Measurements from ENCODE around the gene C19orf18.
"Not testable (repeated sequence)": the region's sequence is repeated elsewhere in the genome, so short reads cannot be mapped to it uniquely, and the experiment has no call there.

Gene C19orf18

DNA sequence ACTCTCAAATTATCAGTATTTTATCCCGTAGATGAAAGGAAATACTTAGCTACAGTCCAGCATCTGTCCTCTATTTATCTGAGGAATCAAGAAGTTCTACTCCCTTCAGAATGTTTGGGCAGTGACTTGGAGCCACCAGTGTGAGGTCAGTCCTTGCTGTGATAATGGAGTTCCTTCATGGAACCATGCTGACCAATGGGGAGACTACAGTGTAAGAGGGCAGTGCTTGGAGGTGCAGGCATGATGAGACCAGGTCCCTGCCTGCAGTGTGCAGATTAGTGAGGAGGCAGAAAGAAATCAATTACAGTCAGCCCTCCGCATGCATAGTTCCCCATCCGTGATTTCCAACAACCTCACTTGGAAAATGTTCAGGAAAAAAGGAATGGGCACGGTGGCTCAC lies at the start of gene C19orf18:
TSS of gene C19orf18 (minus strand) at position 101 of the 400 bp plus-strand sequence. CDS start 102 bp downstream, outside the sequence.
- DNase-seq (ENCODE audit: low read depth in 2 of 2), result no peak

DNA sequence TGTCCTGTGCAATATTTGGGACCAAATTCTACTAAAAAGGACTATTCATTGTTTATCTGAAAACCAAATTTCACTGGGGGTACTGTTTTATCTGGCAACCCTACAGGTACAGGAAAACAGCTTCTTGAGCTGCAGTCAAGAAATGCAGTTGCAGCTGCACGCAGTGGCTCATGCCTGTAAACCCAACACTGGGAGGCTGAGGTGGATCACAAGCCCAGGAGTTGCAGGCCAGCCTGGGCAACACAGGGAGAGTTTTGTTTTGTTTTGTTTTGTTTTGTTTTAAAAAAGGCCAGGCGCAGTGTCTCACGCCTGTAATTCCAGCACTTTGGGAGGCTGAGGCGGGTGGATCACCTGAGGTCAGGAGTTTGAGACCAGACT lies 47.9 kb upstream of the C19orf18 start:
- no peak for DNase-seq (ENCODE audit: low read depth in 2 of 2)

DNA sequence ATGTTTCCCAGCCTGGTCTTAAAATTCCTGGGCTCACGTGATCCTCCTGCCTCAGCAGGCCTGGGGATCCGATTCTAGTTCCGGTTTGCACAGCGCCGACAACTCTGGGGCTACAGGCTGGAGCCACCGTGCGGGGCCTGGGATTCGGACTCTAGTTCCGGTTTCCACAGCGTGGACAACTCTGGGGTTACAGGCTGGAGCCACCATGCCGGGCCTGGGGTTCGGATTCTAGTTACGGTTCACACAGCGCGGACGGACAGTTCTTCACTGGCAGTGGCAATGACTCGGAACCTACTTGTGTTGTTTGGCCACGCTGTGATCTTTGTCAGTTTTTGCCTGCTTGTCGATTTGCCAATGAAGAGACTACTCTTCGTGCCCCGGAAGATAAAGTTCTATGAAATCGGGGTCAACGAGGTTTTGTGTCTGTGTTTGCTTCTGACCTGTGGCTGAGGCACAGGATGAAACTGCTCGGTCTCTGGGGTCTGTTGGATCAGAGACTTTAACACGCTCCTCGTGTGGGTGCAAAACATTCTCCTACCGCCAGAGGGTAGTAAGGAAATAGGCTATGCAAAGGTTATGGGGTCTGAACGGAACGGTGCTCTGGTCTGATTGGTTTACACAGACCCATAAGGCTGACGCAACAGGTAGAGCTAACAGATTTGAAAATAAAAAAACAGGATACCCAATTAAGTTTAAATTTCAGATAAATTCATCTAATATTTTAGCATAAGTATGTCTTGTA lies 47.4 kb upstream of the C19orf18 start:
- DNase-seq (ENCODE audit: low read depth in 2 of 2), result no peak

DNA sequence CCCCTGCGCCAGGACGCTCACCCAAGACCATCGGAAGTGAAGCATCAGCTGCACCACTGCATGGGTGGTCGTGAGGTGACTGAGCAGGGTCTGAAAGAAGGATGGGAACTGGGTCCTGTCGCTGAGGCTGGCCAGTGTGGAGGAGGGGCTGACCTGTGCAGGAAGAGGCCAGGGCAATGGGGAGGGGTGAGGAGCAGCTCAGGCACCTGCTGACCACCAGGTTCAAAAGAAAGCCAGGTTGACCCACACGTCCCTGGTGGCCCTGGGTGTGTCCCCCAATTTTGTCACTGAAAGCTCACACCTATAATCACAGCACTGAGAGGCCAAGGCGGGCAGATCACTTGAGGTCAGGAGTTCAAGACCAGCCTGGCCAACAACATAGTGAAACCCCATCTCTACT lies 45.8 kb upstream of the C19orf18 start:
- DNase-seq (ENCODE audit: low read depth in 2 of 2), result no peak

DNA sequence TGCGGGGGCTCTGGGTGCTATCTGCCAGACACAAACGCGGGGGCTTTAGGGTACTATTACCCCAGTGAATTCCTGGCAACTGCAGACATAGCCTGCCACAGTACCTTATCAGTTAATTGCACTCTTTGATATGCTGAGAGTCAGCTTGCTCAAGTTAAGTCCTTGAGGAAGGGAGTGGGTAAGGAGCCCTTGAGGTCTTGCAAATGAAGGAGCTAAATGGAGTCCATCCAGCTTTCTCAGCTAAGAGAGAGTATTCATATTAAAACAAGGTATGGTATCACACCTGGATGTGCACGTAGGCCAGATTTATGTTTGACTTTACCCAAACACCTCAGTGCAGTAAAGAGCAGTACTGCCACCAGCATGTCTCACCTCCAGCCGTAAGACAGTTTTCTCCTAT lies 39.8 kb upstream of the C19orf18 start:
- DNase-seq (ENCODE audit: low read depth in 2 of 2), result no peak

DNA sequence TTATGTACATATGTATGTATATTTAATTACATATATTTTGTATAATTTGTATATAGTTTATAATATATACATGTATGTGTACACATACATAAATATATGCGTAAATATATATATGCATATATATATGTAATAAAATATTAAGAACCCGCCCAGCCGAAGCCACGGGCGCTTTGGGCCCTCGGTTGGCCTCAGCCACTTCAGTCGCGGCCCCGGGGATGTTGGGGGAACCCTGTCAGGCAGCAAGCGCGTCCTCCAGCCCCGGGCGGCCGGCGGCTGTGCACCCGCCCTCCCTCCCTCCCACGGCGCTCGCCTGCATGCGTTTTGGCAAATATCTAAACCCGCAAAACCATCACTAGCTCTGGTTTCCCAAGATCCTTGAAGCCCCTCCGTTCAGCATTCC lies 36.2 kb upstream of the C19orf18 start:
- DNase-seq (ENCODE audit: low read depth in 2 of 2), result no peak

DNA sequence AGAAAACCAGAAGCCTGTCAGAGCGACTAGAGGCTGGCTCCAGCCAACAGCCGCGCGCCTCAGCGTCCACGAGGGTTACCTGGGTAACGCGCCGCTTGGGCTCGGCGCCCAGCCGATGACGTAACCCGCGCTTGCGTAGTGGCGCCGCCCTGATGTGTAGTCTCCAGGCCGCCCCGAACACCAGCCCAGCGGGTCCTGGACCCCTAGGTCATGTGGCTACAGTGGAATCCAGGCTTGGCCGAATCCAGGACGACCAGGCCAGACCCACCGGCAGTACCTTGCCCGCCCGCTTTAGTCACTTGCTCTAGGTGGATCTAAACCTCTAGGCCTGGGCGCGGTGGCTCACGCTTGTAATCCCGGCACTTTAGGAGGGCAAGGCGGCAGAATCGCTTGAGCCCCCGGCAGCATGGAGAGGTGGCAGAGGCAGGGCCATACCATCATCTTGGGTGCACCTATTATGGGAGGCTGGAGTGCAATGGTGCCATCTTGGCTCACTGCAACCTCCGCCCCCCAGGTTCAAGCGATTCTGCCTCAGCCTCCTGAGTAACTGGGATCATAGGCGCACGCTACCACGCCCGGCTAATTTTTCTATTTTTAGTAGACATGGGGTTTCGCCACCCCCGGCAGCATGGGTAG lies 35.5 kb upstream of the C19orf18 start:
- DNase-seq (ENCODE audit: low read depth in 2 of 2), result peak; percentile 63 to 66

DNA sequence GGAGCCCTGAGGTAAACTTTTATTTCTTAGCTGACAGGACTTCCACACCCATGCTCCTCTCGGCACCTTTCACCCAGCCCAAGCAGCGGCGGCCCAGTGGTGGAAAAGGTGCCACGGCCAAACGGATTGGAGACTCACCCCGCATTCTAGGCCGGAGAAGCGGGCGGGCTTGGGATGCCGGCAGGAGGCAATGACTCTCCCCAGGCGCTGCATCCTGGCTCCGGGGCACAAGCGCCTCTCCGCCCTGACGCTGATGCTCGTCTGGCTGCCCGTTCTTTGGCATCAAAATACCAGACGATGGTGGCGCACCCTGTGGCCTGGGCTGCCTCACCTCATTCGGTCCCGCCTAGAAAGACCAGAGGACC lies 34.9 kb upstream of the C19orf18 start:
- no peak for DNase-seq (ENCODE audit: low read depth in 2 of 2)

DNA sequence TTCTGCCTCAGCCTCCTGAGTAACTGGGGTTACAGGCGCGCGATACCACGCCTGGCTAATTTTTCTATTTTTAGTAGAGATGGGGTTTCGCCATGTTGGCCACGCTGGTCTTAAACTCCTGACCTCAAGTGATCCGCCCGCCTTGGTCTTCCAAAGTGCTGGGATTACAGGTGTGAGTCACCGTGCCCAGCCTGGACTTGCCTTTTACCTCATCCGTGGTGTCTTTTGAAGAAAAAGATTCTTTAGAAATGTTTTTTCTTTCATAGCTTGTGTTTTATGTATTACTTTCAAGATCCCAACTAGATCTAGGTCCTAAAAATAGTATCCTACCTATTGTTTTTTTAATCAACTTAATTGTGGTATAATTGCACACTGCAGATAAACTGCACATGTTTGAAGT lies 34.5 kb upstream of the C19orf18 start:
- DNase-seq (ENCODE audit: low read depth in 2 of 2), result not testable (repeated sequence)

DNA sequence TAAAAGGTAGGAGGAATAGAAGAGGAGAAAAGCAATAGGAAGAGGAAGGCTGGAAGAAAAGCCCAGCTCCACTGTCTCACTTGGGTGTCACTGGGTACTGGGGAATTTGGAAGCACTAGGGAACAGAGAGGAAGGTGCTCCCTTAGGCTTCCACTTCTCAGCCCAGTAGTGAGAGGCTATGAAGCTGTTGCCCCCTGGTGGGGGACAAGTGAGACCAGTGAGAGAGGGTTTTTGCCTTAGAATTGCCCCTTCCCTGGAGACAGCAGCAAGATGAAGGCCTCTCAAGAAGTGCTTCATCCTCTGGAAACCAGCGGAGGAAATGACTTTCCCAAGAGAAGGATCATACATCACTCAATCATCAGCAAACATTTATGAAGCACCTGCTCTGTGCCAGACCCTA lies 33.0 kb upstream of the C19orf18 start:
- DNase-seq (ENCODE audit: low read depth in 2 of 2), result no peak

DNA sequence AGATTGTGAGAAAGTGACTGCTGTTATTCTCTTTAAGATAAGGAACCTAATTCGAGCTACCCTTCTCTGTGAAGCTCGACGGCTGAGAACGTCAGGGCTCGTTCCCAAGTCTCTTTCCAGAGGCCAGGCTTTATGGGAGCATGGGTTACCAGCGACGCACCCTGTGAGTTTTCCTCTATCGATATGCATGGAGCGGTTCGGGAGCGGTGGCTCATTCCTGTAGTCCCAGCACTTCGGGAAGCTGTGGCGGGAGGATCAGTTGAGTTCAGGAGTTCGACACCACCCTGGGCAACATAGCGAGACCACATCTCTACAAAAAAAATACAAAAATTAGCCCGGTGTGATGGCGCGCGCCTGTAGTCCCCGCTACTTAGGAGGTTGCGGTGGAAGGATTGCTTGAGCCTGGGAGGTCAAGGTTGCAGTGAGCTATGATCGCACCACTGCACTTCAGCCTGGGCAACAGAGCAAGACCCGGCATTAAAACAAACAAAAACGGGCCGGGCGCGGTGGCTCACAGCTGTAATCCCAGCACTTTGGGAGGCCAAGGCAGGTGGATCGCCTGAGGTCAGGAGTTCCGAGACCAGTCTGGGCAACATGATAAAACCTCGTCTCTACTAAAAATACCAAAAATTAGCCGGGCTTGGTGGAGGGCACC lies 29.0 kb upstream of the C19orf18 start:
- no peak for DNase-seq (ENCODE audit: low read depth in 2 of 2)

DNA sequence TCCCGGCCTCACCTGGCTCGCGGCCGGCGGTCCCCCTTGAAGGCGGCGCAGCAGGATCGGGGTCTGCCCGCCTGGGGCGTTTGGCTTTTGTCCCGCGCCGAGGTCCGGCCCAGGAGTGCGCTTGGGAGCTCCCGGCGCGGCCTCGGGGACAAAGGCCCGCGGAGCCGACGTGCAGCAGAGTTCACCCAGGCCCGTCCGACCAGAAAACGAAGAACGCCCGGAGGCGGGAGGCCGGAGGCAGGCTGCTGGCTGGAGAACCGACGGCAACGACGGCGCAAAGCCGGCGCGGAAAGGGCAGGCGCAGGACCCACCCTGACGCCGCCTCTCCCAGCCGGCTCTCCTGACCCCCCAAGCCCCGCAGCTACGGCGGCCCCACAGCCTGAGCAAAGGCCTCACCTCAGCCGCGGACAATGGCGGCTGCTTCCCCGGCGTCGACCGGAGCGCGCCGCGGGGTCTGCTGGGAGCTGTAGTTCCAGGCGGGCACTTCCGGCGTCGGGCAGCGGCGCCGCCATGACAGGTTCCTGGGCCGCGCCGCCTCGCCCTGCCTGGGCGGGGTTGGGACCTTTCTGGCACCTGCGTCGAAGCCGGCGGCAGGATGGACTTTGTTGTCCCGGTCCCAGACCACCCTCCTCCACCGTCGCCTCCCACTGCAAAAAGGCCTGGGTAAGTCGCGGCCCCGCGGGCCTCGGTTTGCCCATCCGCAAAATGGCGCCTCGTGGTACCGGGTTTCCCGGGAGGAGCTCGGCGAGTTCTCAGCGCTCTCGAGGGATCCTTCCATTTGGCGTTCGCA lies 28.2 kb upstream of the C19orf18 start, which contains the start of gene ZNF606:
TSS of gene ZNF606 (minus strand) at position 437 of the 790 bp plus-strand sequence. CDS start 1,501 bp downstream, outside the sequence.
- DNase-seq (ENCODE audit: low read depth in 2 of 2), result peak; percentile 62 to 66

DNA sequence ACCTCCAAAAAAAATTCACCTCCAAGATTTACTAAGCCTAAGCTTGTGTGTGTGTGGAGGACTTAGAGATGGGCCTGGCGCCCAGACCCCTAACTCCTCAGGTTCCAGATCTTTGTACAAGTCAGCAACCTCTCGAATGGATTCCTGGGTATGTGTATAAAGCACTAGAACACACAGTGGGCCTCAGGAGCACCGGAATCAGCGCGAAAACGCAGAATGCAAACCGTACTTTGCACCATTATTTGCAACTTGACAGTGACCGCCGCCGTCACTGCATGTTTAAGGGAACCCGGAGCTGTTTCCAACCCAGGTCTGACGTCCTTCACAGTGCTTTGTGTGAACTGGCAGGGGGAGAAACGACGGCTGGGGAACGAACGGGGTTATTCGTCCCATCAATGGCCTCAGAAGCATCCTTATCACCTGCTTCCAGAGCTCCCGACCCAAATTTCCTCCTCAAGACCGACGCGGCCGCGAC lies 27.6 kb upstream of the C19orf18 start:
- no peak for DNase-seq (ENCODE audit: low read depth in 2 of 2)

DNA sequence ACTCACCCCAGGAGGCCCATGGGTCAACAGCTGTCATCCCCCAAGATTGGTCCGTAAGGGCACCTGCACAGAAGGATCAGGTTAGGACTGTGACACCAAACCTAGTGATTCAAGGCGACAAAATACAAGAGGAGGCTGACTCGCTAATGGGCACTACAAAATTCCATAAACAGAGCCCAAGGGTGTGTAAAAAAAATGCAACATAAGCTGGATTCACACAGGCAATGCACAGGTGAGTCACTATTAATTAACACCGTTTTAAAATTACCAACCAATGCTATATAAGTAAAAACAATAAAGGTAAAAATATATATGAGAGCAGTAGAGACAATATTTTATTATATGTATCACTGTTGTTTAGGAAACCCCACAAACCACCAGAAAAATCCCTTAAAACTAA lies 26.3 kb upstream of the C19orf18 start:
- no peak for DNase-seq (ENCODE audit: low read depth in 2 of 2)

DNA sequence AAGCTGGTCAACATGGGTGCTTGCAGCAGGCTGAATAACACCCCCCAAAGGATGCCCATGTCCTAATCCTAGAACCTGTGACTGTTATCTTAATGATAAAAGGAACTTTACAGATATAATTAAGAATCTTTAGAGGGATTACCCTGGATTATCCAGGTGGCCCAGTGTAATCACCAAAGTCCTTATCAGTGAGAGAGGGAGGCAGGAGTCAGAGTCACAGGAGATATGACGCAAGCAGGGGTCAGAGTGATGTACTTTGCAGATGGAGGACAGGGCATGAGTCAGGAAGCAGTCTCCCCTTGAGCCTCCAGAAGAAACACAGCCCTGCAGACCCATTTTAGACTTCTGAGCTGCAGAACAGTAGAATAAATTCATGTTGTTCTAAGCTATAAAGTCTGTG lies 18.5 kb upstream of the C19orf18 start:
- no peak for DNase-seq (ENCODE audit: low read depth in 2 of 2)

DNA sequence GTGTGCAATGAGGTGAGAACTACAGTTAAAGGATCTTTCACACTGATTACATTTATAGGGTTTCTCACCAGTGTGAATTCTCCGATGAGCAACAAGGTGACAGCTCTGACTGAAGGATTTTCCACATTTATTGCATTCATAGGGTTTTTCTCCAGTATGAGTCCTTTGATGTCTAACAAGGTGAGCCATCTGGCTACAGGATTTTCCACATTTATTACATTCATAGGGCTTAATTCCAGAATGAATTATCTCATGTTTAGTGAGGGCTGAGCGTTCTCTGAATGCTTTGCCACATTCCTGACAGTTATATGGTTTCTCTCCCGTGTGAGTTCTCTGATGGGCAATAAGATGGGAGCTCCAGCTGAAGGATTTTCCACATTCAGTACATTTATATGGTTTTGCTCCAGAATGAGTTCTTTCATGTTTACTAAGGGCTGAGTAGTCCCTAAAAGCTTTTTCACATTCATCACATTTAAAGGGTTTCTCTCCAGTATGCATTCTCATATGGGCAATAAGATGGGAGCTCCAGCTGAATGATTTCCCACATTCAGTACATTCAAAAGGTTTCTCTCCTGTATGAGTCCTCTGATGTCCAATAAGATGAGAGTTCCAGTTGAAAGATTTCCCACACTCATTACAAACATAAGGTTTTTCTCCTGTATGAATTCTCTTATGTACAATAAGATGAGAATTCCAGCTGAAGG lies 4.4 kb upstream of the C19orf18 start:
- DNase-seq (ENCODE audit: low read depth in 2 of 2), result no peak

DNA sequence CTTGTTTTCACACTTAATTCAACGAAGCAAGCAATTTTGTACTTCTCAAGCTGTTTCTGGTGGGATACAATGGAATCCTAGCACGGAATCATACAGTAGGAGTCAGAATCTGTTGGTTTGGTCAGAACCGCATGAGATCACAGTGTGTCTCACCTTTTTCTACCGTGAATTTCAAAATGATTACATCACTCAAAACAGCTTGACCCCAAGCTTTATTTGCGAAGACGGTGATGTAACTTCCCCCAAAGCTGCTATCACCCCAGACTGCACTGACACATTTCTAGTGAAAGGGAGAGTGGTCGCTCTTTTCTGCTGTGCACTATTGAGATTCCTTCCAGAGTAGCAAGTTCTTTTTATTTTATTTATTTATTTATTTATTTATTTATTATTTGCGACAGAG lies 9.6 kb downstream of the C19orf18 start:
- DNase-seq (ENCODE audit: low read depth in 2 of 2), result no peak

DNA sequence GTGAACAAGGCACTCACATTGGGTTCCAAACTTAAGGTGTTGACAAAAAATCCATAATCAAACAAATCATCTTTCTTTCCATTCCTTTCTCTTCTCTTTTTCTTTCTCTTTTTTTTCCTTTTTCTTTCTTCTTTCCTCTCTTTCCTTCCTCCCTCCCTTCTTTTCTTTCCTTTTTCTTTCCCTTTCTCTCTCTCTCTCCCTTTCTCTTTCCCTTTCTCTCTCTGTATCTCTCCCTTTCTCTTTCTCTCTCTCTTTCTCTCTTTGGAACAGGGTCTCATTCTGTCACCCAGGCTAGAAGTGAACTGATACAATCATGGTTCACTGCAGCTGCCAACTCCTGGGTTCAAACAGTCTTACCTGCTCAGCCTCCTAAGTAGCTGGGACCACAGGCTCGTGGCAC lies 12.5 kb downstream of the C19orf18 start:
- no peak for DNase-seq (ENCODE audit: low read depth in 2 of 2)

DNA sequence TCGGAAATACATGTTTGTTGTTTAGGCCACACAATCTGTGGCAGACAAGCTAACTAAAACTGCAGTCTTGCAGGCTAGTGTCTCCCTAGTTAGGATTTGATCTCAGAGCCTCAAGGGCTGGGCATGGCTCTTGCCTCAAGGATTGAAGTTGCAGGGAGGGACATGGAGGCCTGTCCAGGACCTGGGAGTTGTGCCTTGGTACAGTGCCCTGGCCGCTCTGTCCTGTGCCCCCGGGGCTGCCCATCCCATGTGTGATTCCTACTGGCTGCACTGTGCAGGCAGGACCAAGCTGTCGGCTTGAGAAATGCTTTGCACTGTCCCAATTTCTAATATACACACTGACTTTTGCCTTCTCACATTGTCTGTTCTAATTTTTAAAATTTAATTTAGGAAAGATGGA lies 19.3 kb downstream of the C19orf18 start:
- DNase-seq (ENCODE audit: low read depth in 2 of 2), result no peak

DNA sequence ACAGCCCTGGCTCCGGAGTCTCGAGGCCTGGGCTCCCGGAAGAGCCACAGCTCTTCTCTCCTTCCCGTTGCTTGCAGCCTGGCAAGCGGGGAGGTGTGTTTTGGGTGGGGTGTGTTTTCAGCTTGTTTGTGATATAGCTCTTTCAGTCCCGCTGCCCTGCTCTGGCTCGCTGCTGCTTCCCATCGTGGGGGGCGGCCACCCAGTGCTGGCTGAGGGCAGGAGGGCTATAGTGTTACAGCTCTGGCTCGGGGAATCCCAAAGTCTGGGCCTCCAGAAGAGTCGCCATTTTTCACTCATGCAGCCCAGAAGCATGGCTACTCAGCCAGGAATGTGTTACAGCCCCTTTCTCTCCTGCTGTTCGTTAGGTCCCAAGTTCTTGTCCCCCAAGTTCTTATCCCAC lies 24.6 kb downstream of the C19orf18 start:
- no peak for DNase-seq (ENCODE audit: low read depth in 2 of 2)

DNA sequence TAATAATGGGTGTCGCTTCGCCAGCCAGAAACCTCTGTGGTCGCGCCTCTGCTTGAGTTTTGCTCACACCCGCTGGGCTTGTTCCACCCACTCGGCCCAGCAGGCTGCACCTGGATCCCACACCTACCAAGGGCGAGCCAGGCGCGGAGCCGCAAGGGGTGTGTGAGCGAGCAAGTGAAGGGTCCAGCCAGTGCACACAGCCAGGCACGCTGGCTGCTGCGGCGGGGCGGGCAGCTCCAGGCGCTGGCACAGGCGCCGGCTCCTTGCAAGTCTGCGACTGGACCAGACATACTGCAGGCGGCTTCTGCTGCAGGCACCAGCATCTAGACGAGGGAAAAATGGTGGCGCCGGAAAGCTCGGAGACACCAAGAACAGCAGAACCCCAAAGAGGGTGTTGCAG lies 25.0 kb downstream of the C19orf18 start:
- DNase-seq (ENCODE audit: low read depth in 2 of 2), result no peak
